ENCODE data around the gene CEP76. TPM values are rescaled to one million over a fixed set of nuclear protein-coding genes. Genes with fewer than 3 reads are reported as not detected.
"Not testable (repeated sequence)": the region's sequence is repeated elsewhere in the genome, so short reads cannot be mapped to it uniquely, and the experiment has no call there.

CEP76 gene
- total RNA-seq, 2 experiments from 2014 or later = 14.4 to 16.8 TPM

DNA sequence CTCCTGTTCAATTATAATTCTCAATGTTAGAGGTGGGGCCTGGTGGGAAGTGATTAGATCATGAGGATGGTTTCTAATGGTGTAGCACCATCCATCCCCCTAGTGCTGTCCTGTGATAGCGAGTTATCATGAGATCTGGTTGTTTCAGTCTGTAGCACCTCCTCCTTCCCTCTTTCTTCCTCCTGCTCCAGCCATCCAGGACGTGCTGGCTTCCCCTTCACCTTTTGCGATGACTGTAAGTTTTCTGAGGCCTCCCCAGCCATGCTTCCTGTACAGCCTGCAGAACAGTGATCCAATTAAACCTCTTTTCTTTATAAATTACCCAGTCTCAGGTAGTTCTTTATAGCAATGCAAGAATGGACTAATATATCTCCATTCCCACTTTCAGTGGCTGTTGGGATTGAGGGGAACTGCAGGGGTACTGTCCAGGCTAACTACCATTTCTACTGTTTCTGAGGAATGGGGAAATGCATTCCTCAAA is 63.8 kb downstream of the CEP76 start:
- H3K4me3 Mint-ChIP-seq = no peak overlapping the region
- no peak for DNase-seq
- H3K36me3 Mint-ChIP-seq = no peaks in the 10 kb centered on the region
- no peaks in the 10 kb centered on the region for H3K9me3 Mint-ChIP-seq
- H3K27me3 Mint-ChIP-seq = peaks cover 4% of the 10 kb centered on the region
- H3K4me1 Mint-ChIP-seq = peaks cover 4% of the 10 kb centered on the region
- H3K27ac Mint-ChIP-seq = no peak overlapping the region

DNA sequence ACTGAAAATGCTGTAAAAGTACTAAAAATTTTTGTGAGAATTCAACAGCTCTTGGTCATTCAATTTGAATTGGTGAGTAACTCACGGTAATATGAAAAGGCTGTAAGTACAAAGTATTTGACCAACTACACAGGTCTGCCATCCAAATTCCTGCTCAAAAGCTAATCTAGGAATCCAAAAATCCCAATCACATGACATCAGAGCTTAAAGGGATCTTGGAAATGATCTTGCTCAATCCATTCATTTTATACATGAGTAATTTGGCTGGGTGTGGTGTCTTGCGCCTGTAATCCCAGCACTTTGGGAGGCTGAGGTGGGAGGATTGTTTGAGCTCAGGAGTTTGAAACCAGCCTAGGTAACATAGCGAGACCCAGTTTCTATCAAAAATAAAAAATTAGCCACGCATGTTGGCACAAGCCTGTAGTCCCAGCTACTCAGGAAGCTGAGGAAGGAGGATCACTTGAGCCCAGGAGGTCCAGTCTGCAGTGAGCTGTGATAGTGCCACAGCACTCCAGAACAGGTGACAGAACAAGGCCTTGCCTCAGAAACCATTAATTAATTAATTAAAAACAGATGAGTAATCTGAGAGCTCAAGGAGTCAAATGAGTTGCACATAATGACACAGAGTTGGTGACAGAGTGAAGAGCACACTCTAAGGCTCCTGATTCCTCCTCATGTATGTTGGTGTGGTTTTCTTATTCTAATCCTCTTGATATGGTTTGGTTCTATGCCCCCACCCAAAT is 64.5 kb downstream of the CEP76 start:
- DNase-seq = no peak
- H3K9me3 Mint-ChIP-seq = no peaks in the 10 kb centered on the region
- H3K27me3 Mint-ChIP-seq = no peaks in the 10 kb centered on the region
- no peaks in the 10 kb centered on the region for H3K36me3 Mint-ChIP-seq
- H3K4me3 Mint-ChIP-seq = no peak overlapping the region
- peaks cover 4% of the 10 kb centered on the region for H3K4me1 Mint-ChIP-seq
- H3K27ac Mint-ChIP-seq = no peak overlapping the region

DNA sequence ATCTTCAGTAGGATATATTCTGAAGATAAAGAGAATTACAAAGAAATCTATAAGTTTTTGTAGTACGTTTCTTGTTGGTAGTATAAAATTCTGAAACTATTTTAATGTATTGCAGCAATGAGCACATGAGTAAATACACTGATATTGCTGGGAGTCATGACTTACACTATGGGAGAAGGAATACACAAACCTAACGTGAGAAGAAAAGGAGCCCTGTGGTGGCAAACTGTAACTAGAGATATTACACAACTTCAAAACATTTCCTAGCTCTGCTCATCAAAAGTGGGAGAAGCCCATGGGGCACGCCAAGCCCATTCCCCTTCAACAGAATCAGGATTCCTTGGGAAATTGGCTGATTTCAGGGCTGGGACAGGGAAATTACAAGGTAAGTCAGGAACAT is 65.1 kb downstream of the CEP76 start:
- Mint-ChIP-seq H3K36me3 (no peaks in the 10 kb centered on the region), H3K4me1 (peaks cover 4% of the 10 kb centered on the region), H3K27me3 (no peaks in the 10 kb centered on the region), H3K9me3 (no peaks in the 10 kb centered on the region), H3K4me3 (no peak overlapping the region), H3K27ac (no peak overlapping the region)
- no peak for DNase-seq

DNA sequence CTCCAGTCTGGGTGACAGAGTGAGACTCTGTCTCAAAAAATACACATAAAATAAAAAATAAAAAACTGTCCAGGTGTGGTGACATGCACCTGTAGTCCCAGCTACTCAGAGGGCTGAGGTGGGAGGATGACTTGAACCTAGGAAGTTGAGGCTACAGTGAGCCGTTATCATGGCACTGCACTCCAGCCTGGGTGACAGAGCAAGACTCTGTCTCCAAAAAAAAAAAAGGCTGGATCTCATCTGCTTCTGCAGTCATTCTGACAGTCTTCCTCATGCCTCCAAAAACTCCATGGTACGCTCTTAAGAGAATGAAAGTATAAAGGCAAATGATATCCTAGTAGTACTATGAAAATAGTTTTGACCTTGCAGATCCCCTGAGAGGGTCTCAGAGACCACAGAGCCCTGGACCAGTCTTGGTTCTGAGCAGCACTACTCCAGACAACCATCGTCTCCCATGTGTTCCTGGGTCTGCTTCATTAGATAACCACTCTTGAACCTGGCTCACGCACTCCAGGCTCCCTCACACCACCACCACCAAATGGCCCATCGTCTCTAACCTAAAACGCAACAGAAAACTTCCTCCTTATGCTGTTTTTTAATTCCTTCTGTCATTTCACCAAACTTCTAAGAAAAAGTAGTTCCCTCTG is 70.6 kb downstream of the CEP76 start:
- DNase-seq = no peak
- peaks cover 4% of the 10 kb centered on the region for H3K4me1 Mint-ChIP-seq
- H3K4me3 Mint-ChIP-seq = no peak overlapping the region
- no peaks in the 10 kb centered on the region for H3K27me3 Mint-ChIP-seq
- peaks cover 4% of the 10 kb centered on the region for H3K9me3 Mint-ChIP-seq
- H3K36me3 Mint-ChIP-seq = no peaks in the 10 kb centered on the region
- H3K27ac Mint-ChIP-seq = no peak overlapping the region

DNA sequence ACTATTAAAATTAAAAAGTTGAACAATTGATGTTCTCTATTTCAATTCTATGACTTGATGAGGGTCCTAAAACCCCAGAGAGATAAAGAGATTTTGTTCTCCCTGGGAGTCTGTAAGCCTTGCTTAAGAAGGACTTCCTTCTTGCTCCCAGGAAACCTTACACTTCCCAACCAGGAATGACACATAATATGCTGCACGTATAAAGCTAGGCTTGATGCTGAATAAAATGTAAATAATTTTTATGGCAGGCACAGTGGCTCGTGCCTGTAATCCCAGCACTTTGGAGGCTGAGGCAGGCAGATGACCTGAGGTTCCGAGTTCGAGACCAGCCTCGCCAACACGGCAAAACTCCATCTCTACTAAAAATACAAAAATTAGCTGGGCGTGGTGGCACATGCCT is 72.4 kb downstream of the CEP76 start:
- no peak for DNase-seq
- peaks cover 4% of the 10 kb centered on the region for H3K9me3 Mint-ChIP-seq
- H3K4me1 Mint-ChIP-seq = no peaks in the 10 kb centered on the region
- no peaks in the 10 kb centered on the region for H3K36me3 Mint-ChIP-seq
- no peak overlapping the region for H3K4me3 Mint-ChIP-seq
- H3K27me3 Mint-ChIP-seq = no peaks in the 10 kb centered on the region
- no peak overlapping the region for H3K27ac Mint-ChIP-seq

DNA sequence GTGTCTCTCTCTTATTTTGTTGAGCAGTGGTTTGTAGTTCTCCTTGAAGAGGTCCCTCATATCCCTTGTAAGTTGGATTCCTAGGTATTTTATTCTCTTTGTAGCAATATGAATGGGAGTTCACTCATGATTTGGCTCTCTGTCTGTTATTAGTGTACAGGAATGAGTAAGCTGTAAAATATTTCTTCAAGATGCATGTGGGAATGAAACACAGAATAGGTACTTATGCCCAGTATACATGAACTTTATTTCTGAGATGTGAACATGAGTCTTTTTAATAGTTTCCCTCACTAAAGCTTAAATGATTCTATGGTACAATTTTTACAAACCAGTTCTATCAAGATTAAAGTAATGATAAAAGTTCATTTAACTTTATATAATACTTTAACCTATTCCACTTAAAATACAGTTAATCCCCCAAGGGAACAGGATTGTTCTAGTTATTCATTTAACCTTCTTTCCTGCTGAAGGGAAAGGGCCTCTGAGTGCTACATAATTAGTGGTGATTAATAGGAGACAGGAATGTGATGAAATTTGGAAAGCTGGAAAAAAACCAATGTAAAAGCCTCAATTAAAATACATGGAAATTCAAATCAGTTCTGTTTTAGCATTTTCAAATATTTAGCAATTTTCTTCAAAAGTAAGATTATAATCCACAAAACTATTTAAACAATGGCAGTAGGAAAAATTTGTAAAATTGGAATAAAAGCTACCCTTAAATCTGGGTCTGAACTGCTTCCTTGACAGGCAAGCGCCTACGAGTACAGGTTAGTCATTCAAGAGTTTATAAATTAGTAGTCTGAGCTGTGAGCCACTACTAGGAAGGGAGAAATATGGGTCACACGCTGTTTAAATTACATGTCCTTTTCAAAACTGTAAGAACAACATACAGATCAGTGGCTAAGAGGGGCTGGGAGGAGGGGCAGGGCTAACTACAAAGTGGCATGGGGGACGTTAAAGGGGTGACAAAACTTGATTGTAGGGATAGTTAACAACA is 73.5 kb downstream of the CEP76 start:
- Mint-ChIP-seq H3K36me3 (no peaks in the 10 kb centered on the region), H3K27me3 (no peaks in the 10 kb centered on the region), H3K4me3 (no peak overlapping the region), H3K4me1 (no peaks in the 10 kb centered on the region), H3K27ac (no peak overlapping the region), H3K9me3 (peaks cover 4% of the 10 kb centered on the region)
- DNase-seq = no peak

DNA sequence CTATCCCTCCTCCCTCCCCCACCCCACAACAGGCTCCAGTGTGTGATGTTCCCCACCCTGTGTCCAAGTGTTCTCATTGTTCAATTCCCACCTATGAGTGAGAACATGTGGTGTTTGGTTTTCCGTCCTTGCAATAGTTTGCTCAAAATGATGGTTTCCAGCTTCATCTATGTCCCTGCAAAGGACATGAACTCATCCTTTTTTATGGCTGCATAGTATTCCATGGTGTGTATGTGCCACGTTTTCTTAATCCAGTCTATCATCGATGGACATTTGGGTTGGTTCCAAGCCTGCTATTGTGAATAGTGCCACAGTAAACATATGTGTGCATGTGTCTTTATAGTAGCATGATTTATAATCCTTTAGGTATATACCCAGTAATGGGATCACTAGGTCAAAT is 75.3 kb downstream of the CEP76 start:
- not testable (repeated sequence) for H3K9me3 Mint-ChIP-seq, H3K4me1 Mint-ChIP-seq, DNase-seq, H3K27me3 Mint-ChIP-seq, H3K27ac Mint-ChIP-seq, H3K36me3 Mint-ChIP-seq, H3K4me3 Mint-ChIP-seq

DNA sequence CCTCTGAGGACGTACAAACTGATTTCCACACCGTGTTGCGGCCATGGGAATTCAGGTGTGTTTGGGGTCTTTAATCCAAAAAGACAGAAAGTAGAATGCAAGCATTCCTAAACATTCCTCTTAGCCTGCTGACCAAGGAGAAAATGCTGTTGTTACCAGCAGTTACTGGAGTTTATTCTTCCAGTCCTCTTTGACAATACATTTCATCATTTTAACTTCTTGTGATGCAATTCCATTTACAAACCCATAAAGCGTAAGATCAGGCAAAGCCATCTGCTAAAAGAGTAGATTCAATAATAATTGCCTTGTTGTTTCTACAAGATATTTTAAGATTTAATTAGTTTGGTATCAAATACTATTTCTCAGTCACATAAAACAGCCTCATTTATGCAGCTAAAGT is 77.3 kb downstream of the CEP76 start:
- H3K4me3 Mint-ChIP-seq = no peak overlapping the region
- H3K4me1 Mint-ChIP-seq = no peaks in the 10 kb centered on the region
- peaks cover 4% of the 10 kb centered on the region for H3K9me3 Mint-ChIP-seq
- no peaks in the 10 kb centered on the region for H3K27me3 Mint-ChIP-seq
- no peaks in the 10 kb centered on the region for H3K36me3 Mint-ChIP-seq
- DNase-seq = no peak
- H3K27ac Mint-ChIP-seq = no peak overlapping the region

Other genes with a start within 250 kb of the CEP76 start
- gene SPIRE1, start 44.6 kb downstream of the CEP76 start, total RNA-seq = 1 to 10 TPM; 4.6 to 6.0 TPM
- gene PSMG2, start 319 bp upstream of the CEP76 start, total RNA-seq = 100 to 1,000 TPM; 121 to 125 TPM
- gene PTPN2, start 181.5 kb upstream of the CEP76 start, total RNA-seq = 10 to 100 TPM; 50.9 to 57.2 TPM
- gene SEH1L, start 245.3 kb upstream of the CEP76 start, total RNA-seq = 100 to 1,000 TPM; 146 to 155 TPM